A673 (cell line): ENCODE data around the gene C19orf12.

ENCODE experiments used
- CTCF ChIP-seq: fragments of 300-800, 200-600 bp; sonication (generic); conservative IDR thresholded peaks from 2 replicates; pipeline ENCODE4 v1.5.1; 2017; ENCODE audit warnings: low read depth, mild to moderate bottlenecking, antibody characterized with exemption, low read length, moderate library complexity, mixed read lengths
- EZH2 ChIP-seq: fragments of 200-600 bp; sonication (generic); IDR thresholded peaks from 2 replicates; pipeline ENCODE4 v1.6.1; 2017; ENCODE audit warnings: borderline replicate concordance, low read depth, mild to moderate bottlenecking, mixed read lengths, antibody characterized with exemption, low read length; ENCODE audit not compliant: poor library complexity, severe bottlenecking

GRCh38 chr19:29752450-29753025 lies 37.5 kb upstream of the C19orf12 start:
- TF ChIP-seq CTCF (no peak), EZH2 (no peak)
